Globus pallidus (tissue), 1 donor: ENCODE results near the gene ALG8.
A peak's percentile ranks its signal among the peaks of the same experiment; 100 is the strongest.
"Not testable (repeated sequence)": the region's sequence is repeated elsewhere in the genome, so short reads cannot be mapped to it uniquely, and the experiment has no call there.

ENCODE experiments used
- DNase-seq: peaks from one replicate; pipeline ENCODE4 v3.0.0-alpha.2; 2015; ENCODE audit warnings: low spot score

ALG8 gene

GRCh38 chr11:78139422-78140391 is at the start of gene ALG8:
TSS of gene ALG8 (minus strand) at chr11:78139626. CDS start at chr11:78139588, 38 bp downstream.
- DNase-seq, result peak; percentile 92

GRCh38 chr11:78188286-78189173 is 49.1 kb upstream of the ALG8 start, which contains the start of the genes KCTD21 and USP35:
TSS of gene KCTD21 (minus strand) at chr11:78188626. CDS start at chr11:78174554, 14,072 bp downstream.
TSS of gene USP35 (plus strand) at chr11:78188919. CDS start at chr11:78196246, 7,327 bp downstream.
- peak; percentile 97 for DNase-seq

DNA sequence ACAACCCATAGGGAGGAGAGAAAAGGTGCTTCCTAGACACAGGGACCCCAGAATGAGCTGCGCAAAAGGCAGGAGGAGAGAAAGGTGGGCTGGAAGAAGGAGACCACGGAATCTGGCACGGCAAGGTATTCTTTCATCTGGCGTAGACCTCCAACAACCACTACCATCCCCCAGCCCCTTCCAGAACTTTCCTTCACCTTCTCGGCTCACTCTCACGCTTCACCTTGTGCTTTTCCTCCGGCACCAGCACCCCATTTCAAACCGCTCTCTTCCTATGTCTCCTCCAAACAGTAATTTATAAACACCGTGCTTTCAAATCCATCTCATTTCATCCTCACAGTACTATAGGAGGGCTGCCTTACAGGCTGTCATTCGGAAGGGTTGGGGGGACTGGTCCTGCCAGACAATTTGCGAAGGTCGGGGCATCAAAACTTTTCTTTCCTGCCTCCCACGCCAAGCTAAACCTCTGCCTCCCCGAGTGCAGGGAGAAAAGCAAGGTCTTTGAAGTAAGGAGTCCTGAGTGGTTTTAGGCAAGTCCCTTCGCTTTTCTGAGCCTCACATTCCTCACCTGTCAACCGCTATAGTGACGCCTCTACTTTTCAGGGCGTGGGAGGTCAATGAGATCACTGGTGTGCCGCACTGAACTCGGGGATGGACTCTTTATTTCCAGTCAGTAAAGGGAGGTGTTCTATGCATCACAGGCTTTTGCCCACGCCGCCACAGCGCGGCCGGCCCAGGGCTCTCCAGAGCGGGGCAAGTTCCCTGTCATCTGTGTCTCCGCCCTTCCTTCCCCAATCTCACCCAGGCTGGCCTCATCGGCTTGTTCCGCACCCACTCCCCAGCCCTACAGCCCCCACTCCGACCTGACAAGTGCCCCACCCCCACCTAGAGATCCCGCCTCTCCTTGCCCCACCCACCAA is 48.2 kb upstream of the ALG8 start:
- DNase-seq, result no peak

- no peak for DNase-seq
These were observed 41.8 kb upstream of the ALG8 start for GRCh38 chr11:78181185-78181584.

- no peak for DNase-seq
These were observed 41.3 kb upstream of the ALG8 start for GRCh38 chr11:78180751-78181150.

DNA sequence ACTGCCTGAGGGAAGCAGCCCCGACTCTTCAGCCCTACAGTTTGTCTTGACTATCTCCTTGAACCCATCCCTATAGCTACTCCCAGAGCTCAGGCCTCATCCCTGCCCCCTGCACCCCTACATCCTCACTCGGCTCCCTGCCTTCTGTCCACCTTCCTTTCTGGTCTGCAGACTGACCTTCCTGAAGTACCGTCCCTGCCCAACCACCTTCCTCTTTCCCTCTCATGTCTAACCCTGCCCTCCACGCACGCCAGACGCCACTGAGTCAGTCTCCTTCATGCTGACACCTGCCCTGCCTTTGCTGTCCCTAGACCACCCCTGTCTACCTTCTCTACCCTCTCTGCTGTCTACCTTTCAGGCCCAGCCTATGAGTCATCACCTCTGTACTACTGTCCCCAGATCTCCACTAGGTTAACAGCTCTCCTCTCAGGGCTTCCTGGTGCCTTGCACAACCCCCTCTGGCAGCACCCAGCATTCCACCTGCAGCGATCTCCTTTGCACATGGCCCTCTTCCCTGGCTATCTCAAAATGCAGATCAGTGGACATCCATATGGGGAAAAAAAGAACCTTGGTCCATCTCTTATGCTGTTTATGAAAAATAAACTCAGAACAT is 40.1 kb upstream of the ALG8 start:
- no peak for DNase-seq

- DNase-seq, result no peak
These were observed 37.8 kb upstream of the ALG8 start for GRCh38 chr11:78177216-78177615.

DNA sequence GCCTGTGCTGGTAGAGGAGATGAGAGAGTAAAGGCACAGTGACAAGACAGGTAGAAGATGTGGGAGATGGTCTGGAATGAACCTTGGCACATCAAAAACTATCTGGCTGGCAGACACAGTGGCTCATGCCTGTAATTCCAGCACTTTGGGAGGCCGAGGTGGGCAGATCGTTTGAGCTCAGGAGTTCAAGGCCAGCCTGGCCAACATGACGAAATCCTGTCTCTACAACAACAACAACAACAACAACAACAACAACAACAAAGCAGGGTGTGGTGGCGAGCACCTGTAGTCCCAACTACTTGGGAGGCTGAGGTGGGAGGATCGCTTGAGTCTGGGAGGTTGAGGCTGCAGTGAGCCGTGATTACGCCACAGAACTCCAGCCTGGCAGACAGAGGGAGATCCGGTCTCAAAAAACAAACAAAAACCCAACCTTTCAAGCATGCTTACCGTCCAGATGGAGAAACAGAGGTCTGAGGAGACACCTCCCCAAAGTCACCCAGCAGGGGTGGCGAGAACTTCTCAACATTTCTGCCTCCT is 37.2 kb upstream of the ALG8 start:
- DNase-seq, result no peak

DNA sequence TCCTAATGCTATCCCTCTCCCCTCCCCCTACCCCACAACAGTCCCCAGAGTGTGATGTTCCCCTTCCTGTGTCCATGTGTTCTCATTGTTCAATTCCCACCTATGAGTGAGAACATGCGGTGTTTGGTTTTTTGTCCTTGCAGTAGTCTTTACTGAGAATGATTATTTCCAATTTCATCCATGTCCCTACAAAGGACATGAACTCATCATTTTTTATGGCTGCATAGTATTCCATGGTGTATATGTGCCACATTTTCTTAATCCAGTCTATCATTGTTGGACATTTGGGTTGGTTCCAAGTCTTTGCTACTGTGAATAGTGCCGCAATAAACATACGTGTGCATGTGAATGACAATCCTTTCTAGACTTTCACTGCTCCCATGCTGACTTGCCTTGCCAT is 36.4 kb upstream of the ALG8 start:
- DNase-seq, result not testable (repeated sequence)

DNA sequence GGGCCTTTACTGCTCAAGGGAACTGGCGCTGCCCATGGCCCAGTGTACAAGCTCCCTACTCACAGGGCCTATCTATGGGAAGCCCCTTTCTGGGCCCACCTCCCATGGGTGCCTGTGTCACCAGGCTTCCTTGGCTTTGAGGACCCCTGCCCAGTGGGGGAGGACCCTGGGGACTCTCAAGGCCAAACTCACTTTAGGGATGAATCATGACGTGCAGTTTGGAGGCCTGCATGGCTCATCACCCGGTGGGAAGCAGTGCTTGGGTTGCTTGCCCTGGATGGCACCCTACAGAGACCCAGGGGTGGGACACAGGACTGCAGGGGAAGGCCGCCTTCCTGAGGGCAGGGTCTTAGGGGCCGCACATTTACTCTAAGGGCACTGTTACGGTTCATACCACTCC is 32.5 kb upstream of the ALG8 start:
- DNase-seq, result no peak

DNA sequence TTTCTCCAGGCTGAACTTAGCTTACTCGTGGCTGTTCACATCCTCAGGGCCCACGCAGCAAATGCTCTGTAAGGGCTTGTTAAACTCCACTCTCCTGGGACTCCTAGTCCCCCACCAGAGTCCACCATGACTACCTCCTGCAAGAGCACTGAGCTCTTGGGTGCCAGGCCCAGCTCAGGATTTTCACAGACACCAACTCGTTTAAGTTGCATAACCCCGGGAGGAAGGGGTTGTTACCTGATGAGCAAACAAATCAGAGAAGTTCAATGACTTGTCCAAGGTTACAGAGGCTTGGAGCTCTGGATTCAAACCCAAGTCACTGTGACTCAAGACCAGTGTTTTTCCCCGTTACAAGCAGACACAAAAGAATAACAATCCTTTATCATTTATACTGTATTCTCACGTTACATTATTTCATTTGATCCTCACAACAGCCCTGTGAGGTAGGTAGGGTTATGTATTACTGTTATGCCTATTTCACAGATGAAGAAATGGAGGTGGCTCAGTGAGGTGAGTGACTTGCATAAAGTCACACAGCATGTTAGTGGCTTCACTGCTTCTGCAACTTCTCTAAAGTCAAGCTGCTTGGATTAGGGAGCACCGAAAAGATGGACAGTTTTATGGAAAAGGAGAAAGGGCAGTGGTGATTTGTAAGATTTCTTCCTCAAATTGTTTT is 31.6 kb upstream of the ALG8 start:
- DNase-seq, result no peak

DNA sequence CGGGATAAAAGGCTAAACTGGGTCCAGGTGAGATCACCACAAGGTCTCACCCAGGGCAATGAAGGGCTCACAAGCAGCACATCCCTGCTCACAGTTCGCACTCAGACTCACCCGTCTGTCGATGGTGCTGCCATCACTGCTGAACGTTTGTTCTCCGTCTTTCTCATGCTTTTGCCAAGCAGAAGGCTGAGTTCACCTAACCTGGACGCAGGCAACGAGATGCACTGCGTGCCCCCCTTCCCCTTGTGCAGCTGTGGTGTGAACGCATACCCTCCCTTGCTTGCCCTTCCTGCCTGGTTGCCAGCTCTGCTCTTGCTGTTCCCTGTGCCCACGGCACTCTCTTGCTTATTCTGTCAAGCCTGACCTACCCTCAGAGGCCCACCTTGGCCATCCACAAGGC is 31.0 kb upstream of the ALG8 start:
- no peak for DNase-seq

DNA sequence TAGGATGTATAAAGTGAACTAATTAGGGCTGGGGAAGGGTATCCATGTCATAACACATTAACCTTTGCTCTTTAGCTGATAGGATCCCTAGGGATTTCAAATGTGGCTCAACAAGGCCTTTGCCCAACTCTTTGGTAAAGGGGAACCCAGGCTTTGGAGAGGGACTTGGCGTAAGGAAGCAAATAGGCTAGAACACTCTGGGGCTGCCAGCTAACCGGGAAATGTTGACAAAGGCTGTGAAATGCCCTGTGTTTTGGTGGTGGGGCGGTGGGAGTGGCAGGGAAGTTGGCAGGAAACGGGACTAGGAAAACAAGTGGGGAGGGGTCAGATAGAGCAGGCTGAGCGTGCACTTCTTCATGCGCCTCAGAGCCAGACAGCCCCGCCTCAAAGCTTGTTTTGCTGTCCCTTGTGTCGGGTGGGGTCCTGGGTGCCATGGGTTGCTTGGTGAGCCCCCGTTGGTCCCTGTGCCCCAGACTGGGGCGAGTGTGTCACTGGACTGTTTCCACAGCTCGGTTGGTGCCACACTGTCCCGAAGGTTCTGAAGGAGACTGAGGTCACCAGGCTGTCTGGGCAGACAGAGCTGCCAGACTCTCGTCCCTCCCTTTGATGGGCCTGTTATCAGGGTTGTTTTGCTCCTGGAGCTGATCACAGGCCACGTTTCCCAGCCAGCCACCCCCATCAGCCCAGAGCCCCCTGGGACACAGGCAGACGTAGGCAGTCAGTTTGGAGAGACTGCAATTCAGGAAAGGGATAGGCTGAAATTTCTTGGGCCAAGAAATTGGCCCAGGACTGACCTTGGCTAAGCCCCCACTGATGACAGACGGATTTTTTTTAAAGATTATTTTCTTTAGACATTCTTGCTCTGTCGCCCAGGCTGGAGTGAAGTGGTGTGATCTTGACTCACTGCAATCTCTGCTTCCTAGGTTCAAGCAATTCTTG is 29.4 kb upstream of the ALG8 start:
- DNase-seq, result no peak

DNA sequence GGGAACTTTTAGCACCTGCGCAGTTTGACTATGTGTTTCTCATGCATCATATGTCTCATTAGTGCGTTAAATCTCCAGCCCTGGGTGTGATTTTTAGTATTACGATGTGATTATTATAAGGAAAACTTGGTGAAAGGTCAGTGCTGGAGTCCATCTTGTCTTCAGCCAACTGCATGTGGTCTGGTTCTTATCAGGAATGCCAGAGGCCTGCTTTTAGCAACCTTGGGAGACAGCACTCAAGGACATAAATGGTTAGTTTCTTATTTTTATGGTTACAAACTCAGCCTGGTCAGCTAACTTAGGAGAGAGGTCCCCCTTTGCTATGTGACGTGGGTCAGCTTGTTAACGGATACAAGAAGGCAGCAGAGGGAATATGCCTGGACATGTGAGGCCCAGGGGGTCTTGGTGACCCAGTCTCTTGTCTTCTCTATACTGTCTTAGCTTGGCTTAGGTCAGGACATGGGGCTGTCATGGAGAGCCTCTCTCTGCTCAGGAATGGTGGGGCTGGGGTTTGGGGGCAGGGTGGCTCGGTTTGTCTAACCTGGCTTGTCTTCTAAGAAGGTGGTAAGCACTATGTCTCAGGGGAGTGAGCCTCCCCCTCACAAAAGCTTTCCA is 27.5 kb upstream of the ALG8 start:
- DNase-seq, result no peak

DNA sequence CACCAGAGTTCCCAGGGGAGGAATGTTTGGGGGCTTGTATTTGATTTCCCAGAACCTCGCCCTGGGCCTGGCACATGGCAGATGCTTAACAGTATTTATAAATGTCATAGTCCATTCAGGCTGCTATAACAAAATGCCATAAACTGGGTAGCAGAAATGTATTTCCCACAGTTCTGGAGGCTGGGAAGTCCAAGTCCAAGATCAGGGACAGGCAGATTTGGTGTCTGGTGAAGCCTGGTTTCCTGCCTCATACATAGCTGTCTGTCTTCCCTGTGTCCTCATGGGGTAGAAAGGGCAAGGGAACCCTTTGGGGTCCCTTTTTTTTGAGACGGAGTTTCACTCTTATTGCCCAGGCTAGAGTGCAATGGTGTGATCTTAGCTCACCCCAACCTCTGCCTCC is 25.0 kb upstream of the ALG8 start:
- DNase-seq, result no peak

GRCh38 chr11:78163828-78164227 is 24.4 kb upstream of the ALG8 start:
- no peak for DNase-seq

DNA sequence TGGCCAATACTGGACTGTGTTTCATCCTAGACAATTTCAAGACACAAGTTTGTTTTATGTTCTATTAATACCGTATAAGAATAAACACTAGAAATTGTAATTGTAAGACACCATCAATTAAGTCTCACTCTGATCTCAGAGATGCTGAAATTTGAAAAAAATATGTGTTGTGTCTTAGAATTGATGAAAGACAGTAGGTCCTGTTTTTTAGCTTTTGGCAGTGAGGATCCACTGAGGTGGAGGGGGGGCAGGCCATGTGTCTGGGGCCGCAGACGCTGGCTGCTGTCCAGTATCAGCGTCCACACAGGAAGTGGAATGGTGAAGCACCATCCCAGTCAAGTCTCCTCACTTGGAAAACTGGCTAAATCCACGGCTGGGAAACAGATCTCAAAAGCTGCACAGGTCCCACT is 22.5 kb upstream of the ALG8 start:
- DNase-seq, result no peak

DNA sequence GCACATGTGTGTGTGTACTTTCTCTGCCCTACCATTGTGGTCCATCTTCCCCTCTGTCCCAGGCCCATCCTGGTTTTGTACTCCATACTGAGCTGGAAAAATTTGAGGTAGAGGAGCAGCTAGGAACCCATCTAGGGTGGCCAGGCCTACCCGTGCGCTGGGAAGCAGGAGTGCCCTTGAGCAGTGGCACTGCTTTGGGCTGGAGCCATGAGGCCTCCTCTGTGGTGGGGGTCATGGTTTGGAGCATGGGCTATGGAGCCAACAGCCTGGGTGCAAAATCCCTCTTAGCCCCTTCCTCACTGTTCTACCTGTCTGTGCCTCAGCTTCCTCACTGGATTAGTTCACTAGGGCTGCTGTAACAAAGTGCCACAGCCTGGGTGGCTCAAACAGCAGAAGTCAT is 21.9 kb upstream of the ALG8 start:
- DNase-seq, result no peak

GRCh38 chr11:78160557-78160956 is 21.1 kb upstream of the ALG8 start:
- DNase-seq, result no peak
